Testis (tissue), 2 donors: ENCODE results near the gene DYRK1A.

Source experiments
- CTCF ChIP-seq, 3 experiments: fragments of 450-650 bp in 2 of 3; fragments of 200-600 bp in 1 of 3; sonication (generic) in 1 of 3; IDR thresholded peaks; one replicate each; pipeline ENCODE4 v1.5.1; 2016 to 2019; ENCODE audit warnings: antibody characterized with exemption in 3 of 3, mild to moderate bottlenecking in 2 of 3, moderate library complexity in 1 of 3
- POLR2A ChIP-seq: fragments of 450-650 bp; IDR thresholded peaks from one replicate; pipeline ENCODE4 v1.6.1; 2017; ENCODE audit warnings: antibody characterized with exemption, mild to moderate bottlenecking, moderate library complexity

GRCh38 chr21:37356706-37357105, 9.9 kb upstream of the DYRK1A start:
- TF ChIP-seq CTCF (IDR thresholded peaks at IDR 0.05) (no peak), POLR2A (no peak)
